Smooth muscle cell of bladder (primary cell): ENCODE data around the gene MED12L. TPM values are rescaled to one million over a fixed set of nuclear protein-coding genes. Genes with fewer than 3 reads are reported as not detected.

Experiments
- total RNA-seq: library from RNA; depleted of rRNA; stranded (reverse); fragments of >200 nt; gene quantifications from 2 replicates; pipeline ENCODE4 v1.2.3, GENCODE V29; 2014

MED12L gene, protein sequence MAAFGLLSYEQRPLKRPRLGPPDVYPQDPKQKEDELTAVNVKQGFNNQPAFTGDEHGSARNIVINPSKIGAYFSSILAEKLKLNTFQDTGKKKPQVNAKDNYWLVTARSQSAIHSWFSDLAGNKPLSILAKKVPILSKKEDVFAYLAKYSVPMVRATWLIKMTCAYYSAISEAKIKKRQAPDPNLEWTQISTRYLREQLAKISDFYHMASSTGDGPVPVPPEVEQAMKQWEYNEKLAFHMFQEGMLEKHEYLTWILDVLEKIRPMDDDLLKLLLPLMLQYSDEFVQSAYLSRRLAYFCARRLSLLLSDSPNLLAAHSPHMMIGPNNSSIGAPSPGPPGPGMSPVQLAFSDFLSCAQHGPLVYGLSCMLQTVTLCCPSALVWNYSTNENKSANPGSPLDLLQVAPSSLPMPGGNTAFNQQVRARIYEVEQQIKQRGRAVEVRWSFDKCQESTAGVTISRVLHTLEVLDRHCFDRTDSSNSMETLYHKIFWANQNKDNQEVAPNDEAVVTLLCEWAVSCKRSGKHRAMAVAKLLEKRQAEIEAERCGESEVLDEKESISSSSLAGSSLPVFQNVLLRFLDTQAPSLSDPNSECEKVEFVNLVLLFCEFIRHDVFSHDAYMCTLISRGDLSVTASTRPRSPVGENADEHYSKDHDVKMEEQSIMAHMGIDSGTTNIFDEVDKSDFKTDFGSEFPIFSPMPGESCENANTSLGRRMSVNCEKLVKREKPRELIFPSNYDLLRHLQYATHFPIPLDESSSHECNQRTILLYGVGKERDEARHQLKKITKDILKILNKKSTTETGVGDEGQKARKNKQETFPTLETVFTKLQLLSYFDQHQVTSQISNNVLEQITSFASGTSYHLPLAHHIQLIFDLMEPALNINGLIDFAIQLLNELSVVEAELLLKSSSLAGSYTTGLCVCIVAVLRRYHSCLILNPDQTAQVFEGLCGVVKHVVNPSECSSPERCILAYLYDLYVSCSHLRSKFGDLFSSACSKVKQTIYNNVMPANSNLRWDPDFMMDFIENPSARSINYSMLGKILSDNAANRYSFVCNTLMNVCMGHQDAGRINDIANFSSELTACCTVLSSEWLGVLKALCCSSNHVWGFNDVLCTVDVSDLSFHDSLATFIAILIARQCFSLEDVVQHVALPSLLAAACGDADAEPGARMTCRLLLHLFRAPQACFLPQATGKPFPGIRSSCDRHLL (N-terminal part only)
- total RNA-seq = 0.14 and 0.28 TPM in 2 replicates

DNA sequence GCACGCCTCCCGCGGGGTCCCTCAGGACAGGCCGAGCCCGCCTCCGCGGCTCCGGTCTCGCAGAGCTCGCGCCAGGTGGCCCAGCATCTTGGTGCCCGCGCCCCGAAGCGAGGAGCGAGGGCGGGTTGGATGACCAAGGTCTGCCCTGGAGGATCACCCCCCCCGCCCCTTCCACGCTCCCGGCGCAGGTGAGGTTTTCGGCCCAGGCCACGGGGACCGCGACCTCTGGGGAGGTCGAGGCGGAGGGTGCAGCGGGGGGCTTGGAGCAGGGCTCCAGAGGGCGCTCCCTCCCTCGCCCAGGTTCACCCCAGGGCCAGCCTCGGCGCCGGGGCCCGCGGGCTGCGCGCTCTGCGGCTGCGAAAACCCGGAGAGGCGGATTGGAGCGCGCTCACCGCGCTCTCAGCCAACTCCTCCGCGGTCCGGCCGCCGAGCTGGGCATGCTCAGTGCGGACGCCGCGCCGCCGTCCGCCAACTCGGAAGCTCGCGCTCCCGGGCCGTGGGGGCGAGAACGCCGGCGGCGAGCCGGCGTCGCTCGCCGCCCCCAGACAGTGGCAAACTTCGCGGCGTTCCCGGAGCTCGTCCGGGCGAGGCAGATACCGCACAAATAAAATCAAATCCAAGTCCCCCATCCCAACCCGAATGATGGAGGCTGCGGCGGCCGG is at the start of gene MED12L:
Gene MED12L, plus strand, starts transcription at position 438 of the 662 bp plus-strand sequence. CDS start 1,263 bp downstream, outside the sequence.

DNA sequence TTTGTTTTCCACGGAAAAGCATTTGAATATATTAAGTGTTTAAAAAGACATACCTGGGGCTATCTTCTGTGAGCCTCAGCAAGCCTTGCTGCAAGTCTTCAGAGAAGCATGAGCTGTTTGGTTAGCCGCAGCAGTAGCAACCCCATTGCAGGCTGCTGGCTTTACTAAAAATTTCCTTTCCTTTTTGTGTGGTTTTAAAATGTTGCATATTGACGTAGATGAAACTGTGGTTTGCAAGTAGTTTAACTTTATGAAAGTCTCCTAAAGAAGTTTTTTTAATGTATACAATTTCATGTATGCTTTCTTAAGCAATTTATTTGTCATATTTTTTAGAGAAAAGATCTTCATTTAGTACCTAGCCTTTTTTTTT is 117.6 kb downstream of the MED12L start, which contains the start of gene GPR171:
Gene GPR171, minus strand, starts transcription at position 166 of the 370 bp plus-strand sequence. CDS start 3,830 bp downstream, outside the sequence.

DNA sequence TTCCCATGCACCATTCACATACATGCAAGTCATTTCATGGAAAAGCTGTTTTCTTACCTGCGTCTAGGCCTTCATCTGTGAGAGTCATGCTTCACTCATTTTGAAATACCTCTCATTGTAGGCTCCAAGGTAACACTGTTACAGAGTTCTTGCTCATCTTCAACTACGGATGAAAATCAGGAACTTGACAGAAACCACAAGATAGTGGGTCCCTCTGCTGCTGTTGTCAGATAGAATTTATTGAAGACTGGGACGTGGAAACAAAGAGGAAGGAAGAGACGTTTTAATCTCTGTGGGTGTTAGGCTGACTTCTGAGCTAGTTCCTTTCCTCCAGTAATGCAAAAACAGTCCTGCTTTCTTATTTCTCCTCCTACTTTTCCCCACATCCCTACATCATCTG is 192.8 kb downstream of the MED12L start, which contains the start of gene P2RY14:
Gene P2RY14, minus strand, starts transcription at position 313 of the 400 bp plus-strand sequence. CDS start 64,226 bp downstream, outside the sequence.

DNA sequence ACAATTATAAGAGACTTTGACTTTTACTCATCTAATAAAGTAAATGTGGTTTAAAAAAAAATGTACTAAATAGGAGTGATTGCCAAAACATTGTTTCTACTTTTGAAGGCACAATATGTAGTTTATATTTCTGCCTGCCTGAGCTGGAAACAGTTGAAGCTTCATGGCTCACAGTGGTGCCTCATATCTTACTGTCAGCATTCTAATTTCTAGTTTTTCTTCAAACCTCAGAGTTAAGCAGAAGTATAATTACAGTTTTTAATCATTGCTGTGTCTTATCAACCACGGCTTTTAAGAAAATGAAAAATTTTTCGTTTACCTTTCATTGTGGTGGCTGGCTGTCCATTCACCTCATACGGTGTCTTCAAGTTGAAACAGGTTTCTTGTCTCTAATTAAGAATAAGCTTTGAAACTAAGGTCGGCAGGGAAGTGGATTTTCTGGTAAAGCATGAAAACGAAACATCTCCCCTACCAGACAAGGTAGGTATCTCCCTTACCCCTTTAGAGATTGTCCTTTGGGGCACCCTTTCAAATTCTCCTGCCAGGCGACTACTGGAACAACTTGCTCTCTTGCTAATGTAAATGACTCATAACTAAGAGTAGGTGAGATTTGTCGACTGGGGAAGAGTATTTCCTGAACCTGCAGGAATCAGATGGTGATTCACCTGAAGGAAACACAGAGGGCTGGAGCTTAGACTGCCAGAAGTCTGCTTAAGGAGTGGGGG is 231.0 kb downstream of the MED12L start, which contains the start of gene GPR87:
Gene GPR87, minus strand, starts transcription at position 554 of the 725 bp plus-strand sequence. CDS start 16,720 bp downstream, outside the sequence.

DNA sequence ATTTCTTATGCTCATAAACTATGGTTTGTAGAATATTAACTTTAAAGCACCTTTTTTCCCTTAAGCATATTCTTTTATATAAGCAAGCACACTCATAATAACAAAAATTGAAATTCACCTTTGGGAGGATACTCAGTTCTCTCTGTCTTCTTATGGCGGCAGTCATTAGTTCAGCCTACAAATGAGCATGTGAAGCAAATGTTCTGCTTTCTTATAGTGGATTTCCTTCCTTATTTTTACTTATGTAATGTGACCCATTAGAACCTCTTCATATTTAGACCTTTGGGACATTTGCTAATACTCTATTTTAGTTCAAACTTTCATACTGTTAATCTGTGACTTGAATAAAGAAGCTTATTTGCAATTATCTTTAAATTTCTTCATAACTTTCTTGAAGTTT is 243.9 kb downstream of the MED12L start, which contains the start of gene P2RY13:
Gene P2RY13, minus strand, starts transcription at position 187 of the 400 bp plus-strand sequence. Its CDS starts 21 bp downstream, at position 166.

DNA sequence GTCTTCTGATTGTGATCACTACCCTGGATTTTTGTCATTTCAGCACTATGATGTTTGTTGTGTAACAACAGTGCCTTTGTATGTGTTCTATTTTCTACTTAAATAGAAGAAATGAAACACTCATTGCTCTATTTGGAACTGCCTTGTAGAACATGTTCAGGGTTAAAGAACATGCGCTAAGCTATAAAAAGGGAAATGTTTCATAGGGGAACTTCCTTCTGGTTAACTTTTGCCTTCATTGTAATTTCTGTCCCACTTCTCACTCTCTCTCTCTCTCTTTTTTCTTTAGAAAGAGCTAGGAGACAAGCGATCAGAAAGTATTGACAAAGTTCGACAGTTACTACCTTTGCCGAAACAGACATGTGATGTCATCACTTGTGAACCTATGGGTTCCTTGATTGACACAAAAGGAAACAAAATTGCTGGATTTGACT is 299.3 kb downstream of the MED12L start, which contains the start of gene P2RY12:
Gene P2RY12, minus strand, starts transcription at position 13 of the 434 bp plus-strand sequence. CDS start 45,908 bp downstream, outside the sequence.

DNA sequence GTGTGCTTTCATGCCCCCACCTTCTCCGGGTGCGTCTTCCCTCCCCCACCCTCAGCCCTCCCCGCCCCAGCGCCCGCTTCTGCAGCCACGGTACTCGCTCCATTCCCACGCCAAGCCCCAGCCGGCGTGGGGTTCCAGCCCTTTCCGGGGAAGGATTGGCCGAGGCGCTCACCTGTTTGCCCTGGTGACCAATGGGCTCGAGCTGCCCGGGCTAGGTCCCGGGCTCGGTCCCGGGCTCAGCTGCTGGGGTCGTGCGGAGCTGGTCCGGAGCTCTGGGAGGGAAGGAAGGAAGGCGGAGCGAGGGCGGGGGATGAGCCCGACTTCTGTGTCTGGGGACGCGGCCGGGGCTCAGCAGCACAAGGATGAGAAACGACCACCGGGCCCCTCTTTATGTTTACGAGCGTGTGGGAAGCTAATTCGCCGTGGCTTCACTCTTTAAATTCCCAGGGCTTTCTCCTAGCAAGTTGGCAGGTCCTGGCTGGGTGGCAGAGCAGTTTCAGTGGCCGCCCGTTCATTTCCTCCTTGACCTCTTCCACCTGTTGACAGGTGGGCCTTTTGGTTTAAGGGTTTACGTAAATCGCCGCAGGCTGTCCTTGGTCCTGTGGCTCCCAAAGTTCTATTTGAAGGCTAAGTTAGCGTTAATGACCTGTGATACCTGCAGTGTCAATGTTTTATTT is 375.4 kb downstream of the MED12L start, which contains the start of gene IGSF10:
Gene IGSF10, minus strand, starts transcription at position 288 of the 677 bp plus-strand sequence. CDS start 2,352 bp downstream, outside the sequence.

Other genes with a start within 250 kb of the MED12L start
- not detected in 2 replicates for gene MINDY4B, start 180.2 kb upstream of the MED12L start, total RNA-seq
- gene CLRN1, start 112.9 kb upstream of the MED12L start, total RNA-seq = not detected in 2 replicates
- not detected in 2 replicates for gene GPR171, start 117.6 kb downstream of the MED12L start, total RNA-seq
- 0.43 TPM in 1 of 2 replicates, not detected in the other for gene P2RY14, start 192.9 kb downstream of the MED12L start, total RNA-seq
- gene GPR87, start 231.2 kb downstream of the MED12L start, total RNA-seq = under 0.01 TPM in 1 of 2 replicates, not detected in the other
- not detected in 2 replicates for gene P2RY13, start 243.9 kb downstream of the MED12L start, total RNA-seq